ENCODE measurements around the gene SAXO2.
"Not testable (repeated sequence)": the region's sequence is repeated elsewhere in the genome, so short reads cannot be mapped to it uniquely, and the experiment has no call there.

Gene SAXO2

GRCh38 chr15:82298032-82298431 is 35.4 kb downstream of the SAXO2 start:
- in situ Hi-C loops (cut with HindIII; ENCODE audit: low sequenced_read_pairs), result no loop called here
- DNase-seq (ENCODE audit: low read depth), result no peak
- no peak overlapping the region for H3K4me3 ChIP-seq (ENCODE audit: low read depth, low read length)
- TF ChIP-seq CTCF (IDR thresholded peaks at IDR 0.05; ENCODE audit: low read depth, low read length, missing control alignments), result no peak

DNA sequence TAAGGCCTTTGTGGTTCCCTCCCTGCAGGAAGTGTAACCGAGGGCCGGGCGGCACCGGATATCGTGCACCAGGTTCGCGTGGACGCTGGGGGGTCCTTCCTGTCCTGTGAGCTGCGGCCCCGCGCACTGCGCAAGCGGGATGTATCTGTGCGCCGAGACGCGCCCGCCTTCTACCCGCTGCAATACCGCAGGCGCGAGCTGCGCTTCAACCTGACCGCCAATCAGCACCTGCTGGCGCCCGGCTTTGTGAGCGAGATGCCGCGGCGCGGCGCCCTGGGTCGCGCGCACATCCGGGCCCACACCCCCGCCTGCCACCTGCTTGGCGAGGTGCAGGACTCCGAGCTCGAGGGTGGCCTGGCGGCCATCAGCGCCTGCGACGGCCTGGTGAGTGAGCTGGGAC is 35.9 kb downstream of the SAXO2 start:
- DNase-seq (ENCODE audit: low read depth), result no peak
- no peak overlapping the region for H3K4me3 ChIP-seq (ENCODE audit: low read depth, low read length)
- in situ Hi-C loops (cut with HindIII; ENCODE audit: low sequenced_read_pairs), result no loop called here
- no peak for TF ChIP-seq CTCF (IDR thresholded peaks at IDR 0.05; ENCODE audit: low read depth, low read length, missing control alignments)

GRCh38 chr15:82299511-82299914 is 36.9 kb downstream of the SAXO2 start:
- in situ Hi-C loops (cut with HindIII; ENCODE audit: low sequenced_read_pairs), result not testable (repeated sequence)

DNA sequence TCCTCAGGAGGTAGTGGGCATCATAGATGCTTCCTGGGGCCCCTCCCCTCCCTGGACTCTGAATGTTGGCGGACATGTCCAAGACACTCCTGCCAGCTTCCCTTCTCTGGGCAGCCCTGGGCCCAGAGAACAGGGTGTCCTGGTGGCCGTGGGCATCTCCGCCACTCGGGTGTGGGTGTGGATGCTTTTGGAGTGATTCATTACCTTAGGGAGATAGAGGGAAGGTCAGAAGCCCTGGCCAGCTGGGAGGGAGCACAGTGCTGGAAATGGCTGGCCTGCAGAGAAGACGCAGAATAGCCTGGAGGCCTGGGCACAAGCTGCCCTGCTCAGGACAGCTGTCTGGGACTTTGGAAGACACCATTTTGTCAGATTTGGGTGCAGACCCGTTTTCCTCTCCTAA is 37.7 kb downstream of the SAXO2 start:
- in situ Hi-C loops (cut with HindIII; ENCODE audit: low sequenced_read_pairs); DNase-seq (ENCODE audit: low read depth): not testable (repeated sequence)

More at GRCh38 chr15:82299511-82299914, 36.9 kb downstream of the SAXO2 start:
- H3K4me3 ChIP-seq (ENCODE audit: low read depth, low read length); DNase-seq (ENCODE audit: low read depth): not testable (repeated sequence)

DNA sequence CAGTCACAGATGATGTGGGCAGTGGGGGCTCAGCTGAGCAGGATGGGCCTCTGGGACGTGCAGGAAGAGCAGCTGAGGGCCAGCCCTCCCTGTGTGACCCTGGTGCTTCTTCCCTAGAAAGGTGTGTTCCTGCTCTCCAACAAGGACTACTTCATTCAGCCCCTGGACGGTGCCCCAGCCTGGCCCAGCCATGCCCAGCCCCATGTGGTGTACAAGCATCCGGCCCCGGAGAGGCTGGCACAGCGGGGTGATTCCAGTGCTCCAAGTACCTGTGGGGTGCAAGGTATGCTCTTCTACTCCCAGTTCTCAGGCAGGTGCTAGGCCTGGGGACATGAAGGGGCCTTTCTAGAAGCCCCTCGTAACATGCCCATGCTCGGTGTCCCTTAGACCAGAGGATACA is 38.3 kb downstream of the SAXO2 start:
- H3K4me3 ChIP-seq (ENCODE audit: low read depth, low read length), result no peak overlapping the region
- no peak for TF ChIP-seq CTCF (IDR thresholded peaks at IDR 0.05; ENCODE audit: low read depth, low read length, missing control alignments)
- no peak for DNase-seq (ENCODE audit: low read depth)
- in situ Hi-C loops (cut with HindIII; ENCODE audit: low sequenced_read_pairs), result no loop called here

More for the DNA sequence above, 37.7 kb downstream of the SAXO2 start:
- H3K4me3 ChIP-seq (ENCODE audit: low read depth, low read length), result not testable (repeated sequence)

DNA sequence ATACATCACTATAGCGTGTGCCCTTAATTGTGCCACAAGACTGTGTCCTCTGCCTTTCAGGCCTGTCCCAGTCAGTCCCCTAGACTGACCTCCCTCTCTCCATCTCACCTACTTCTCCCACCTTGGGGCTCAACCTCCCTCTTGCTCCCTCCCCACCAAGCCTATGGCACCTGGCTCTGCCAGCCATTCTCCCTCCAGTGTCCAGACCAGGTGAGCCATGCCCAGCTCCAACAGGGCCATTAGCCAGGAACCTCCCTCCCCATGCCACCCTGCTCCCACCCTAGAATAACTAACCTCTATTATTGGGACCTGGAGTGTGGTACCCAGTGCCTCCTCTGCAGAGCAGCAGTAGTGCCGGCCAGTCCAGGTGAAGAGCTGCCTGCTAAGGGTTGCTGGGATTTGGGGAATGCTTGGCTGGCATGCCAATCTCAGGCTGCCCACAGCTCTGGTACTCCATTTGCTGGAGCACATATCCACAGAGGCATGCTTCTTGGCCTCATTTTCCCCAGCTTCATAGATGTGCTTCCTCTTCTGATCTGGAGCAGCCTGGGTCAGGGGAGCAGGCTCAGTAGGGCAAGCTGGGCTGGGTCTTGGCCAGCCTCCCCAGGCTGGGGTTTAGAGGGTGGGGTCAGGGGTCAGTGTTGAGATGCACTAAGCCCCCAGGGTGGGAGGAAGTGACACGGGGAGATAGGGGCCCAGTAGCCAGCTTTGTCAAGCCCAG is 38.8 kb downstream of the SAXO2 start:
- no peak overlapping the region for H3K4me3 ChIP-seq (ENCODE audit: low read depth, low read length)
- no peak for DNase-seq (ENCODE audit: low read depth)
- in situ Hi-C loops (cut with HindIII; ENCODE audit: low sequenced_read_pairs), result no loop called here
- no peak for TF ChIP-seq CTCF (IDR thresholded peaks at IDR 0.05; ENCODE audit: low read depth, low read length, missing control alignments)

DNA sequence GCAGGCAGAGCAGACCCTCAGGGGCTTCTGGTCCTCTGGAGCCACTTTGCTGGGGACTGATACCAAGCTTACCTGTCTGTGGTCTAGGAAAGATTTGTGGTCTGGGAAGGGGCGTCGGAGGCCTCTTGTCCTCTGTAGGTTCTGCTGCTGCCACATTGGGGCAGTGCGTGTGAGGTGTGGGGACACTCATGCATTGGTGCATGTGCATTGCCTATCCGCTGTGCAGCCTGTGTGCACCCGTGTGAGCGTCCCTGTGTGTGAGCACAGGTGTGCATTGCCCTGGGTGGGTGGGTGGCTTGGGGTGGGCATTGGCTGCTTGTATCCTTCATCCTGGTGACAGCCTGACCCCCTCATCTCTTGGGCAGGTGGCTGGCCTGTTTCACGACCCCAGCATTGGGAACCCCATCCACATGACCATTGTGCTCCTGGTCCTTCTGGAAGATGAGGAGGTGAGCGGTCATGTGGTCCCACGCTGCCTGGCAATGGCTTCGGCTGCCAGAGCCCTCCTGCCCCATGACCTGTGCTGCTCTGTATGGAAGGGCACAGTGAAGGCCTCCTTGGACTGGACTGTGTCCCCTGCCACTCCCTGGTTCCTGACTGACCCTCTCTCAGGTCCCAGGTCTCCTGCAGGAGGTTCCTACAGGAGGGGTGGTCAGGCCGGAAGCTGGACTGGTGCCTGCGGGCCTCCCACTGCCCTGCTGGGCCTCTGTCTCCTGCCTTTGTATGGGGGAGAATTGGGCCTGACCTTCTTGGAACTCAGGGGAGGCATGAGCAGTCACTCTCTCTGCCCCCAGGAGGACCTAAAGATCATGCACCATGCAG is 41.5 kb downstream of the SAXO2 start:
- in situ Hi-C loops (cut with HindIII; ENCODE audit: low sequenced_read_pairs), result no loop called here
- no peak overlapping the region for H3K4me3 ChIP-seq (ENCODE audit: low read depth, low read length)
- no peak for DNase-seq (ENCODE audit: low read depth)
- no peak for TF ChIP-seq CTCF (IDR thresholded peaks at IDR 0.05; ENCODE audit: low read depth, low read length, missing control alignments)

All from astrocyte of the cerebellum (primary cell).